Measurements from ENCODE around the gene NTF4. TPM values are rescaled to one million over a fixed set of nuclear protein-coding genes. Genes with fewer than 3 reads are reported as not detected.
A peak's percentile ranks its signal among the peaks of the same experiment; 100 is the strongest.

Gene NTF4
- total and polyA plus RNA-seq, 9 donors: 0.13 to 0.46 (median 0.25) TPM; not detected in 5

DNA sequence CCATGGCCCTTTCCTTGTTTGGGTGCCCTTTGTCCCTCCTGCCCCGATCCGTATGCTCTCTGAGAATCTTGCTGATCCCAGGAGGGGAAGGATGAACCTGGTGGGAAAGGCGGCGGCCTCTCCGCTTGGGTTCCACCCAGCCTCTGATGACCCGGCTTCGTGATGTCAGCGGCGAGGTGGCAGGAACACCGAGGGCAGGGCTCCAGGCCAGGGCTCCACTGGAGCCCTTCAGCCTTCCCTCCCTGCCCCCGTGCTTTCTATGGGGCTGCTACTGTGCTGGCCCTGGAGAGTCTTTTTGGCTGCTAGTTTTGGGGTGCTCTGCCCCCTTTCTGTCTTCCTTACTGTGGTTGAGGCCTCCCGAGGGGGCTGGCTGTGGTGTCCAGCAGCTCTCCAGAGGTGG is 37.7 kb upstream of the NTF4 start:
- Histone ChIP-seq H3K4me1 (ENCODE audit: insufficient read depth) (no peaks in the 10 kb centered on the region), H3K4me3 (no peak overlapping the region), H3K36me3 (no peaks in the 10 kb centered on the region), H3K9me3 (no peaks in the 10 kb centered on the region), H3K27ac (no peak overlapping the region), H3K27me3 (no peaks in the 10 kb centered on the region)
- DNase-seq: no peak
- 79 to 83% (median 81%) methylated on average over 12 of the region's 12 CpGs for WGBS, 3 donors
- intact Hi-C loops (cut with DNase I): loop anchor here in 1 of 4 donors (5.0 kb wide), 1 partner anchor 45 kb away; no protein-coding TSS in a partner anchor
- no peak for TF ChIP-seq POLR2A (IDR thresholded peaks at IDR 0.05)
- TF ChIP-seq CTCF (IDR thresholded peaks at IDR 0.05): no peak
- no peak for TF ChIP-seq EP300 (IDR thresholded peaks at IDR 0.05)

- no peak for TF ChIP-seq POLR2A (IDR thresholded peaks at IDR 0.05)
- no peak for TF ChIP-seq EP300 (IDR thresholded peaks at IDR 0.05)
- TF ChIP-seq CTCF (IDR thresholded peaks at IDR 0.05): no peak
- 78 to 81% (median 80%) methylated on average over 12 of the region's 12 CpGs for WGBS, 3 donors
- H3K9me3 ChIP-seq: no peaks in the 10 kb centered on the region
- no peak overlapping the region for H3K4me3 ChIP-seq
- H3K36me3 ChIP-seq: no peaks in the 10 kb centered on the region
- no peak for DNase-seq
- H3K27me3 ChIP-seq: no peaks in the 10 kb centered on the region
- intact Hi-C loops (cut with DNase I): loop anchor here in 1 of 4 donors (5.0 kb wide), 1 partner anchor 46 kb away; no protein-coding TSS in a partner anchor
- H3K4me1 ChIP-seq (ENCODE audit: insufficient read depth): no peaks in the 10 kb centered on the region
- H3K27ac ChIP-seq: no peak overlapping the region
These were observed 36.5 kb upstream of the NTF4 start for GRCh38 chr19:49101160-49101559.

DNA sequence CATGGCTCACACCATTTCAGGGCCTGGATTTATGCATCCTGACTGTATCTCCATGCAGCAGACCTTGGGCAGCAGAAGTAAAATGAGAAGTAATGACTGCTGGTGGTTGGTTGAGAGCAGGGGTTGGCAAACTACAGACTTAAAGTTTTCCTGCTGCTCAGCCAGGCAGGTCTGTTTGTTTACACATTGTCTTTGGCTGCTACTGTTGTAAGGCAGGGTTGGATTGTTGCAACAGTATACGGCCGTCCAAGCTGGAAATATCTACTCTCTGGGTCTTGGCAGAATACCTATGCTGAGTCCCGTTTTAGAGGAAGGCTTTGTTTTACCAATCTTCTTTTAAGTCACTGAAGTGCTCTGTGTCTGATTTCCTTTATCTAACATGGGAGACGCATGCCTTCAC is 34.2 kb upstream of the NTF4 start:
- Histone ChIP-seq H3K27ac (no peak overlapping the region), H3K9me3 (no peaks in the 10 kb centered on the region), H3K4me3 (no peak overlapping the region), H3K4me1 (ENCODE audit: insufficient read depth) (no peaks in the 10 kb centered on the region), H3K27me3 (no peaks in the 10 kb centered on the region), H3K36me3 (no peaks in the 10 kb centered on the region)
- DNase-seq: no peak
- WGBS, 3 donors: 67 to 70% (median 69%) methylated on average over 4 of the region's 4 CpGs
- intact Hi-C loops (cut with DNase I): loop anchor here in 3 of 4 donors (5.0 to 10.0 kb wide), 4 partner anchors 46 to 116 kb away; no protein-coding TSS in a partner anchor
- no peak for TF ChIP-seq CTCF (IDR thresholded peaks at IDR 0.05)
- no peak for TF ChIP-seq EP300 (IDR thresholded peaks at IDR 0.05)
- no peak for TF ChIP-seq POLR2A (IDR thresholded peaks at IDR 0.05)

- Histone ChIP-seq H3K4me1 (ENCODE audit: insufficient read depth) (no peaks in the 10 kb centered on the region), H3K36me3 (no peaks in the 10 kb centered on the region), H3K27me3 (no peaks in the 10 kb centered on the region), H3K27ac (no peak overlapping the region), H3K9me3 (no peaks in the 10 kb centered on the region), H3K4me3 (no peak overlapping the region)
- TF ChIP-seq EP300 (IDR thresholded peaks at IDR 0.05) (no peak), CTCF (IDR thresholded peaks at IDR 0.05) (peak; percentile 89 to 97 (median 94))
- WGBS, 3 donors: 50 to 53% (median 51%) methylated on average over 8 of the region's 8 CpGs
- intact Hi-C loops (cut with DNase I): loop anchor here in 3 of 4 donors (5.0 to 10.0 kb wide), 4 partner anchors 47 to 117 kb away; no protein-coding TSS in a partner anchor
- DNase-seq: peak; percentile 50 to 76 (median 71)
These were observed 33.1 kb upstream of the NTF4 start for GRCh38 chr19:49097453-49098288.

All from ovary (tissue), 9 donors.